ENCODE measurements around the gene DLGAP4. TPM values are rescaled to one million over a fixed set of nuclear protein-coding genes. Genes with fewer than 3 reads are reported as not detected.
"Not testable (repeated sequence)": the region's sequence is repeated elsewhere in the genome, so short reads cannot be mapped to it uniquely, and the experiment has no call there.

The DLGAP4 gene
- total RNA-seq, 1 experiment from 2014 or later, result 19.2 TPM

GRCh38 chr20:36507746-36508145, 201.6 kb downstream of the DLGAP4 start:
- peaks cover 86% of the 10 kb centered on the region for H3K36me3 ChIP-seq
- no peak overlapping the region for H3K27ac ChIP-seq
- no peaks in the 10 kb centered on the region for H3K9me3 ChIP-seq (replicated peaks)
- no peaks in the 10 kb centered on the region for H3K27me3 ChIP-seq (replicated peaks)
- no peak overlapping the region for H3K4me3 ChIP-seq
- no peak for DNase-seq (ENCODE audit: low read depth in 1 of 2, low spot score in 2 of 2)
- H3K4me1 ChIP-seq (replicated peaks), result peaks cover 7% of the 10 kb centered on the region

- Histone ChIP-seq H3K27ac (no peak overlapping the region), H3K4me3 (no peak overlapping the region), H3K4me1 (replicated peaks) (peaks cover 10% of the 10 kb centered on the region; the same call in 1 of the 2 replicates), H3K9me3 (replicated peaks) (no peaks in the 10 kb centered on the region), H3K27me3 (replicated peaks) (no peaks in the 10 kb centered on the region), H3K36me3 (peaks cover 93% of the 10 kb centered on the region)
- DNase-seq (ENCODE audit: low read depth in 1 of 2, low spot score in 2 of 2), result no peak
Observed at GRCh38 chr20:36519012-36519719, 213.0 kb downstream of the DLGAP4 start.

- no peak for DNase-seq (ENCODE audit: low read depth in 1 of 2, low spot score in 2 of 2)
- peaks cover 93% of the 10 kb centered on the region for H3K36me3 ChIP-seq
Observed at GRCh38 chr20:36519944-36520343, 213.8 kb downstream of the DLGAP4 start.

GRCh38 chr20:36521526-36521925, 215.4 kb downstream of the DLGAP4 start:
- no peak overlapping the region for H3K27ac ChIP-seq
- peaks cover 94% of the 10 kb centered on the region for H3K36me3 ChIP-seq
- DNase-seq (ENCODE audit: low read depth in 1 of 2, low spot score in 2 of 2), result no peak

More at GRCh38 chr20:36519944-36520343, 213.8 kb downstream of the DLGAP4 start:
- Histone ChIP-seq H3K4me3 (no peak overlapping the region), H3K9me3 (replicated peaks) (no peaks in the 10 kb centered on the region), H3K4me1 (replicated peaks) (peaks cover 10% of the 10 kb centered on the region; the same call in 1 of the 2 replicates), H3K27me3 (replicated peaks) (no peaks in the 10 kb centered on the region), H3K27ac (no peak overlapping the region)

GRCh38 chr20:36522412-36522811, 216.3 kb downstream of the DLGAP4 start:
- not testable (repeated sequence) for H3K27ac ChIP-seq; H3K4me3 ChIP-seq; H3K27me3 ChIP-seq (replicated peaks); H3K9me3 ChIP-seq (replicated peaks); H3K4me1 ChIP-seq (replicated peaks); DNase-seq (ENCODE audit: low read depth in 1 of 2, low spot score in 2 of 2)
- peaks cover 95% of the 10 kb centered on the region for H3K36me3 ChIP-seq

More at GRCh38 chr20:36521526-36521925, 215.4 kb downstream of the DLGAP4 start:
- H3K27me3 ChIP-seq (replicated peaks), result no peaks in the 10 kb centered on the region
- H3K9me3 ChIP-seq (replicated peaks), result no peaks in the 10 kb centered on the region
- H3K4me3 ChIP-seq, result no peak overlapping the region
- H3K4me1 ChIP-seq (replicated peaks), result peaks cover 10% of the 10 kb centered on the region; the same call in 1 of the 2 replicates

- Histone ChIP-seq H3K4me3 (no peak overlapping the region), H3K27ac (no peak overlapping the region), H3K9me3 (replicated peaks) (no peaks in the 10 kb centered on the region), H3K4me1 (replicated peaks) (peaks cover 10% of the 10 kb centered on the region; the same call in 1 of the 2 replicates), H3K27me3 (replicated peaks) (no peaks in the 10 kb centered on the region), H3K36me3 (peaks cover 94% of the 10 kb centered on the region)
- DNase-seq (ENCODE audit: low read depth in 1 of 2, low spot score in 2 of 2), result no peak
Observed at GRCh38 chr20:36523341-36523740, 217.2 kb downstream of the DLGAP4 start.

- Histone ChIP-seq H3K27me3 (replicated peaks) (no peaks in the 10 kb centered on the region), H3K9me3 (replicated peaks) (no peaks in the 10 kb centered on the region), H3K36me3 (peaks cover 86% of the 10 kb centered on the region), H3K27ac (no peak overlapping the region), H3K4me1 (replicated peaks) (no peaks in the 10 kb centered on the region; the same call in 1 of the 2 replicates), H3K4me3 (no peak overlapping the region)
- DNase-seq (ENCODE audit: low read depth in 1 of 2, low spot score in 2 of 2), result no peak
Observed at GRCh38 chr20:36525620-36526365, 219.7 kb downstream of the DLGAP4 start.

- H3K27ac ChIP-seq, result no peak overlapping the region
- no peaks in the 10 kb centered on the region for H3K27me3 ChIP-seq (replicated peaks)
- H3K4me1 ChIP-seq (replicated peaks), result no peaks in the 10 kb centered on the region; the same call in 1 of the 2 replicates
- no peak overlapping the region for H3K4me3 ChIP-seq
- H3K9me3 ChIP-seq (replicated peaks), result no peaks in the 10 kb centered on the region
- no peak for DNase-seq (ENCODE audit: low read depth in 1 of 2, low spot score in 2 of 2)
- peaks cover 82% of the 10 kb centered on the region for H3K36me3 ChIP-seq
Observed at GRCh38 chr20:36526521-36527011, 220.4 kb downstream of the DLGAP4 start.

- Histone ChIP-seq H3K36me3 (peaks cover 74% of the 10 kb centered on the region), H3K27ac (no peak overlapping the region), H3K9me3 (replicated peaks) (no peaks in the 10 kb centered on the region), H3K27me3 (replicated peaks) (no peaks in the 10 kb centered on the region), H3K4me1 (replicated peaks) (no peaks in the 10 kb centered on the region; the same call in 1 of the 2 replicates), H3K4me3 (no peak overlapping the region)
- no peak for DNase-seq (ENCODE audit: low read depth in 1 of 2, low spot score in 2 of 2)
Observed at GRCh38 chr20:36527331-36528125, 221.4 kb downstream of the DLGAP4 start.

GRCh38 chr20:36528176-36528874, 222.2 kb downstream of the DLGAP4 start:
- no peaks in the 10 kb centered on the region for H3K27me3 ChIP-seq (replicated peaks)
- H3K9me3 ChIP-seq (replicated peaks), result no peaks in the 10 kb centered on the region
- no peak for DNase-seq (ENCODE audit: low read depth in 1 of 2, low spot score in 2 of 2)
- H3K36me3 ChIP-seq, result peaks cover 66% of the 10 kb centered on the region
- no peaks in the 10 kb centered on the region for H3K4me1 ChIP-seq (replicated peaks)
- H3K4me3 ChIP-seq, result no peak overlapping the region
- no peak overlapping the region for H3K27ac ChIP-seq

GRCh38 chr20:36528875-36529417, 222.8 kb downstream of the DLGAP4 start:
- no peaks in the 10 kb centered on the region for H3K4me1 ChIP-seq (replicated peaks)
- peaks cover 60% of the 10 kb centered on the region for H3K36me3 ChIP-seq
- no peak overlapping the region for H3K27ac ChIP-seq
- no peak for DNase-seq (ENCODE audit: low read depth in 1 of 2, low spot score in 2 of 2)
- no peaks in the 10 kb centered on the region for H3K9me3 ChIP-seq (replicated peaks)
- H3K27me3 ChIP-seq (replicated peaks), result no peaks in the 10 kb centered on the region
- no peak overlapping the region for H3K4me3 ChIP-seq

- Histone ChIP-seq H3K27me3 (replicated peaks) (no peaks in the 10 kb centered on the region), H3K4me1 (replicated peaks) (no peaks in the 10 kb centered on the region), H3K4me3 (no peak overlapping the region), H3K9me3 (replicated peaks) (no peaks in the 10 kb centered on the region), H3K36me3 (peaks cover 27% of the 10 kb centered on the region), H3K27ac (no peak overlapping the region)
- DNase-seq (ENCODE audit: low read depth in 1 of 2, low spot score in 2 of 2), result no peak
Observed at GRCh38 chr20:36532388-36532787, 226.2 kb downstream of the DLGAP4 start.

GRCh38 chr20:36532822-36533221, 226.7 kb downstream of the DLGAP4 start:
- H3K36me3 ChIP-seq, result peaks cover 22% of the 10 kb centered on the region
- H3K9me3 ChIP-seq (replicated peaks), result no peaks in the 10 kb centered on the region
- no peak overlapping the region for H3K27ac ChIP-seq
- no peaks in the 10 kb centered on the region for H3K4me1 ChIP-seq (replicated peaks)
- no peak for DNase-seq (ENCODE audit: low read depth in 1 of 2, low spot score in 2 of 2)
- no peak overlapping the region for H3K4me3 ChIP-seq
- no peaks in the 10 kb centered on the region for H3K27me3 ChIP-seq (replicated peaks)
